IPS-20b (cell line): Measurements from ENCODE around the gene PAN3.
"Not testable (repeated sequence)": the region's sequence is repeated elsewhere in the genome, so short reads cannot be mapped to it uniquely, and the experiment has no call there.

ENCODE experiments used
- H3K27ac ChIP-seq: one replicate; pipeline ENCODE4 v1.5.1; 2013; ENCODE audit warnings: low read length
- H3K27me3 ChIP-seq: 2 replicates; pipeline ENCODE4 v1.6.1; 2013; ENCODE audit warnings: mild to moderate bottlenecking, low read length, inconsistent platforms; ENCODE audit not compliant: insufficient read depth
- H3K36me3 ChIP-seq: 2 replicates; pipeline ENCODE4 v1.6.1; 2013; ENCODE audit warnings: low read depth, mild to moderate bottlenecking, inconsistent platforms, low read length, moderate library complexity; ENCODE audit not compliant: insufficient read depth
- H3K4me1 ChIP-seq: 2 replicates; pipeline ENCODE4 v1.6.1; 2013; ENCODE audit warnings: mild to moderate bottlenecking, control low read depth, inconsistent platforms, low read length, moderate library complexity; ENCODE audit not compliant: insufficient read depth
- H3K4me3 ChIP-seq: 2 replicates; pipeline ENCODE4 v1.5.1; 2013; ENCODE audit warnings: mild to moderate bottlenecking, low read length, inconsistent platforms
- H3K9ac ChIP-seq: 2 replicates; pipeline ENCODE4 v1.6.1; 2013; ENCODE audit warnings: low read depth, mild to moderate bottlenecking, inconsistent platforms, low read length, moderate library complexity
- H3K9me3 ChIP-seq: 2 replicates; pipeline ENCODE4 v1.6.1; 2013; ENCODE audit warnings: mild to moderate bottlenecking, low read depth, low read length, inconsistent platforms; ENCODE audit not compliant: insufficient read depth

PAN3 gene, protein sequence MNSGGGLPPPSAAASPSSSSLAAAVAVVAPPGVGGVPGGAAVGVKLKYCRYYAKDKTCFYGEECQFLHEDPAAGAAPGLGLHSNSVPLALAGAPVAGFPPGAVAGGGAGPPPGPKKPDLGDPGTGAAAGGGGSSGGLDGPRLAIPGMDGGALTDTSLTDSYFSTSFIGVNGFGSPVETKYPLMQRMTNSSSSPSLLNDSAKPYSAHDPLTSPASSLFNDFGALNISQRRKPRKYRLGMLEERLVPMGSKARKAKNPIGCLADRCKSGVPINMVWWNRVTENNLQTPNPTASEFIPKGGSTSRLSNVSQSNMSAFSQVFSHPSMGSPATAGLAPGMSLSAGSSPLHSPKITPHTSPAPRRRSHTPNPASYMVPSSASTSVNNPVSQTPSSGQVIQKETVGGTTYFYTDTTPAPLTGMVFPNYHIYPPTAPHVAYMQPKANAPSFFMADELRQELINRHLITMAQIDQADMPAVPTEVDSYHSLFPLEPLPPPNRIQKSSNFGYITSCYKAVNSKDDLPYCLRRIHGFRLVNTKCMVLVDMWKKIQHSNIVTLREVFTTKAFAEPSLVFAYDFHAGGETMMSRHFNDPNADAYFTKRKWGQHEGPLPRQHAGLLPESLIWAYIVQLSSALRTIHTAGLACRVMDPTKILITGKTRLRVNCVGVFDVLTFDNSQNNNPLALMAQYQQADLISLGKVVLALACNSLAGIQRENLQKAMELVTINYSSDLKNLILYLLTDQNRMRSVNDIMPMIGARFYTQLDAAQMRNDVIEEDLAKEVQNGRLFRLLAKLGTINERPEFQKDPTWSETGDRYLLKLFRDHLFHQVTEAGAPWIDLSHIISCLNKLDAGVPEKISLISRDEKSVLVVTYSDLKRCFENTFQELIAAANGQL

DNA sequence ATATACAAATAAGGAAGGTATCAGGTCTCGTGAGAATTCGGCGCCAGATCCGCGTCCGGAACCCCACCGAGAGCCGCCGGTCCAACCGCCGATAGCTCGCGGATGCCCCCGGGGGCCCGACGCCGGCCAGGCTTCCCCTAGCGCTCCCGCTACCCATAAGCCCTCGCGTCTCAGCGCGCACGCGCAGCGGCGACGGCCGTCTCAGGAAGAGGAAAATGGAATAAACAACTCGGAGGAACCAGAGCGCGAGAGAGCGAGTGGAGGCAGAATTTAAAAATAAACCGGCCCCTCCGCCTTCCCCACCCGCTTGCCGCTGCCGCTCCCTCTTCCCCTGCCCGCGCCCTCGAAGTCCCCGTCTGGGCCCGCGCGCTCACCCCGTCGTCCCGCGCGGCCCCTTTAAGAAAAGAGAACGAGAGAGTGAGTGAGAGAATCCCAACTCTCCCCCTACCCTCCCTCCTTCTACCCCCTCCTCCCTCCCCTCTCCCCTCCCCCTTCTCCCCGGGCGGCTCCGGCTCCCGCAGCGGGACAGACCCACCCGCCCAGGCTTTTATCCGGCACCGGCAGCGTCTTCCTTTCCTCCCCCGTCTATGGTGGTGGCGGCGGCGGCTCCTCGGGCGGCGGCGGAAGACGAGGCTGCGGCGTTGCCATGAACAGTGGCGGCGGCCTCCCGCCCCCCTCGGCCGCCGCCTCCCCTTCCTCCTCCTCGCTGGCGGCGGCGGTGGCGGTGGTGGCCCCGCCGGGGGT, at the start of gene PAN3:
Gene PAN3, plus strand, starts transcription at position 534 of the 744 bp plus-strand sequence. Its CDS starts 113 bp downstream, at position 647.
- H3K27ac ChIP-seq = peak within 1 kb of the TSS; percentile 10
- no peaks in the 10 kb centered on the region for H3K27me3 ChIP-seq
- peaks cover 15% of the 10 kb centered on the region for H3K4me1 ChIP-seq
- peak within 1 kb of the TSS; percentile 92 for H3K9ac ChIP-seq
- no peaks in the 10 kb centered on the region for H3K36me3 ChIP-seq
- H3K9me3 ChIP-seq = no peaks in the 10 kb centered on the region
- peak within 1 kb of the TSS; percentile 82 for H3K4me3 ChIP-seq

DNA sequence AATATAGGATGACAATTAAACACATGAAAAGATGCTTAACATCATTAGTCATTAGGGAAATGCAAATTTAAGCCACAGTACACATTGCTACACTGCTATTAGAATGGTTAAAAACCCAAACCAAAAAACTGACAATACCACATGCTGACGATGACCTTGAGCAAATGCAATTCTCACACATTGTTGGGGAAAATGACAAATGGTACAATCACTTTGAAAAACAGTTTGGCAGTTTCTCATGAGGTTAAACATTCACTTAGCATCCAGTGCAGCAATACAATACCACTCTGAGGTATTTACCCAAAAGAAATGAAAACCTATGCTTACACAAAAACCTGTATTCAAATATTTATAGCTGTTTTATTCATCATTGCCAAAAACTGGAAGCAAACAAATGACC, 49.3 kb upstream of the PAN3 start:
- Histone ChIP-seq H3K4me1 (no peaks in the 10 kb centered on the region), H3K27me3 (peaks cover 7% of the 10 kb centered on the region; the same call in 1 of the 2 replicates), H3K27ac (no peak overlapping the region)

GRCh38 chr13:28092431-28092830, 45.9 kb upstream of the PAN3 start:
- peaks cover 15% of the 10 kb centered on the region; the same call in 1 of the 2 replicates for H3K27me3 ChIP-seq
- H3K9me3 ChIP-seq = no peaks in the 10 kb centered on the region
- H3K4me1 ChIP-seq = no peaks in the 10 kb centered on the region
- H3K9ac ChIP-seq = no peak overlapping the region
- no peaks in the 10 kb centered on the region for H3K36me3 ChIP-seq
- H3K27ac ChIP-seq = no peak overlapping the region
- H3K4me3 ChIP-seq = no peak overlapping the region

More for the DNA sequence above, 49.3 kb upstream of the PAN3 start:
- Histone ChIP-seq H3K9ac (no peak overlapping the region), H3K4me3 (no peak overlapping the region), H3K36me3 (no peaks in the 10 kb centered on the region), H3K9me3 (no peaks in the 10 kb centered on the region)

DNA sequence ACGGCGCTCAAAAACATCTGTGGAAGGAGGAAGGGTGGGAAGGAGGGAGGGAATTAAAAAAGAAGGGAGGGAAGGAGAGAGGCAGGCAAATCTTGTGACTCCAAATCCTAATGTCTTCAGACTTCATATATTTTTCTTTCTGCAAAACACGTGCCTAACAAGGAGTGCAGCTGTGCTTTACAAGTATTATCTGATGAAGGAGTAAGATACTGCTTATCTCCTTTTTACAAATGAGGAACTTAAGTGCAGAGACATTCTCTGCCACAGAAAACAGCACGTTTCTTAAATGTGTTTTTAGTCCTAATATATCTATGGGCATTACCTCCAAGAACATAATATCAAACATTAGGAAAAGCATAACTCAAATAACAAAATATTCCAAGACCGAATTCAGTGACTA, 44.5 kb upstream of the PAN3 start:
- Histone ChIP-seq H3K36me3 (no peaks in the 10 kb centered on the region), H3K4me3 (no peak overlapping the region), H3K4me1 (no peaks in the 10 kb centered on the region), H3K9ac (no peak overlapping the region), H3K27me3 (peaks cover 27% of the 10 kb centered on the region), H3K9me3 (no peaks in the 10 kb centered on the region), H3K27ac (no peak overlapping the region)

GRCh38 chr13:28094306-28094705, 44.0 kb upstream of the PAN3 start:
- no peaks in the 10 kb centered on the region for H3K36me3 ChIP-seq
- no peaks in the 10 kb centered on the region for H3K9me3 ChIP-seq
- no peak overlapping the region for H3K9ac ChIP-seq
- H3K4me3 ChIP-seq = no peak overlapping the region
- H3K27me3 ChIP-seq = peaks cover 32% of the 10 kb centered on the region
- H3K27ac ChIP-seq = no peak overlapping the region
- H3K4me1 ChIP-seq = no peaks in the 10 kb centered on the region

GRCh38 chr13:28097503-28097902, 40.8 kb upstream of the PAN3 start:
- Histone ChIP-seq H3K4me3 (no peak overlapping the region), H3K9ac (no peak overlapping the region), H3K36me3 (no peaks in the 10 kb centered on the region), H3K27me3 (peaks cover 64% of the 10 kb centered on the region), H3K9me3 (no peaks in the 10 kb centered on the region), H3K27ac (no peak overlapping the region), H3K4me1 (no peaks in the 10 kb centered on the region)

DNA sequence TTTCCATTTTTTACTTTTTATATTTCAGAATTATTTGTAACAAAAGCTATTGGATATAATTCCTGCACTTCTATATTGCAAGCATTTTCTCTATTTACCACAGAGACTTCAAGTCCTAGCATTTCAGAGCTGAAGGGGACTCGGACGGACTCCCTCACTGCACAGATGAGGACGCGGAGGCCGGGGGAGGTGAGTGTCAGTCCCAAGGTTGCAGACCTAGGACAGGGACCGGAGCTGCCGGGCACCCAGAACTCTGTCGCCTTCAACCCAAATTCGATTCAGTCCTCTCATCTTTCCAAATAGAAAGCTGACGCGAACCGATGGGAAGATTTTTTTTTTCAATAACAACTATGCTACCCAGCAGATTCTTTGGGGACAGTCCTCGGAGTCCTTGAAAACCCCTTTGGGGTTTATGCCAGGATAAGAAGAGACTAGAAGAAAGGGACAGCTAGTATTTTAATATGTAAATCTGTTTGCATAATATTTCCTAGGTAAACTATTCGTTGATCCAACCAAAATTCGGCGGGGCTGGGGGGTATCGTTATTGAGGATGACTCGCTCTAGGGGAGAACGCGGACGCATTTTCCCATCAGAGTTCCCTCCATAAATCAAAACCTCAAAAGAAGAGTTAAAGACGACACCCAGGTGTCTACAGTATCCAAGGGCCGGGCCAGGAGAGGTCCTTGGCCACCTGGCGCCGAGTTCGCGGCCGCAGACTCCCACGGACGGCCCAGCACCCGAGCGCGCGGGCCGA, 38.8 kb upstream of the PAN3 start:
- Histone ChIP-seq H3K27me3 (peaks cover 65% of the 10 kb centered on the region), H3K4me3 (peak overlapping the region; percentile 63), H3K27ac (no peak overlapping the region), H3K9ac (peak overlapping the region; percentile 56; the same call in 1 of the 2 replicates), H3K9me3 (no peaks in the 10 kb centered on the region), H3K4me1 (no peaks in the 10 kb centered on the region), H3K36me3 (no peaks in the 10 kb centered on the region)

DNA sequence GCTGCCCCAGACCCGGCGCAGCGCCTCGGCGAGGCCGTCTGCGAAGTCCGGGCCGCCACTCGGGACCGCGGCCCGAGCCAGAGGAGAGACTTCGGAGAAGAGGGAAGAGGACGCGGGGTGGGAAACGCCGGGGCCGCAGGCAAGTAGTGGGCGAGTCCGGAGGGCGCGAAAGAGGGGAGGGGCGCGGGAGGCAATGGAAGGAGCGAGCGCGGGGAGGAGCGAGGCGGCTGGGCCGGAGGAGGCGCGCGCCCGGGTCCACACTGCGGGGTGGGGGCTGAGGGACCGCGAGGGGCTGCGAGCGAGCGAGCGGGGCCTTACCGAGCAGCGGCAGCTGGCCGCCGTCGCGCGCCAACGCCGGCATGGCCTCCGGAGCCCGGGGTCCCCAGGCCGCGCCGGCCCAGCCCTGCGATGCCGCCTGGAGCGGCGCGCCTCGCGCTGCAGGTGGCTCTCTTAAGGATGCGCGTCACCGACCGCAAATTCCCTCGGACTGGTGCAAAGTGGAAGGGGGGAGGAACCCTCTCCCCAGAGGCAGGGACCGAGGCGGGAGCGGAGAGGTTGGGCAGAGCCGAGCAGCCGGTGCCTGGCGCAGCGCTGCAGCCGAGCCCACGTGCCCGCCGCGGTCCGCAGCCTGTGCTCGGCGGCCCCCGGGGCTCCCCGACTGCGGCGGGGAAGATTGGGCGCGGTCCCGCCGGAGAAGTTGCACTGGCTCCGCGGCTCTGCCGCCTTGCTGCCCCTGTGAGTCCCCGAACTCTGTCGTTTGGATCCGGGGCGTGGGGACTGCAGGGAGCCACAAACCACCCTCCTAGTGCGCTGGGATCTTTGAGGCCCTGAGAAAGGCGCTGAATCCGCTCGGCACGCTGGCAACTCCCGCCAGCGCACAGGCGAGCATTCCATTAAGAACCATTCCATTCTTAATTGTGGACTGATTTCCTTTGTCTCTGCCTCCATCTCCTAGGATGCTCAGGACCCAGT, 37.9 kb upstream of the PAN3 start, which contains the start of gene FLT3:
Gene FLT3, minus strand, starts transcription at position 427 of the 972 bp plus-strand sequence. Its CDS starts 66 bp downstream, at position 361.
- Histone ChIP-seq H3K27me3 (peaks cover 65% of the 10 kb centered on the region), H3K9me3 (no peaks in the 10 kb centered on the region), H3K4me3 (peak within 1 kb of the TSS; percentile 63), H3K27ac (no peak within 1 kb of the TSS), H3K36me3 (no peaks in the 10 kb centered on the region), H3K4me1 (no peaks in the 10 kb centered on the region), H3K9ac (peak within 1 kb of the TSS; percentile 56; the same call in 1 of the 2 replicates)

- not testable (repeated sequence) for H3K27ac ChIP-seq, H3K4me1 ChIP-seq, H3K4me3 ChIP-seq, H3K36me3 ChIP-seq, H3K9me3 ChIP-seq, H3K9ac ChIP-seq
- peaks cover 63% of the 10 kb centered on the region for H3K27me3 ChIP-seq
These were observed 36.5 kb upstream of the PAN3 start for GRCh38 chr13:28101886-28102285.

DNA sequence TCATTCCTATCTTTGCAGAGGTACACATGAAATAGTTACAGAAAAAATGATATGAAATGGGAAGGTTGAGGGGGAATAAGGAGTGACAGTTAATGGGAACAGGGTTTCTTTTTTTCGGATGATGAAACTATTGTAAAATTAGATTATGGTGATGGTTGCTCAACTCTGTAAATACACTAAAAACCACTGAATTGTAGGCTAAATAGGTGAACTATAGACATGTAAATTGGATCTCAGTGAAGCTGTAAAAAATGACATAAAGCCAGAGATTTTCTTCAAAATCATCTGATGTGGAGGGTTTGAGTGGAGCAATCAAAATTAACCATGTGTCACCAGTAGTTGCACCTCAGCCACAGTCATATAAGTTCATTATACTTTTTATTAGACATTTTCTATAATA, 31.4 kb upstream of the PAN3 start:
- Histone ChIP-seq H3K36me3 (no peaks in the 10 kb centered on the region), H3K4me1 (no peaks in the 10 kb centered on the region), H3K27me3 (peaks cover 14% of the 10 kb centered on the region), H3K27ac (no peak overlapping the region), H3K9ac (no peak overlapping the region), H3K9me3 (no peaks in the 10 kb centered on the region), H3K4me3 (no peak overlapping the region)
